GM12892 (cell line): ENCODE measurements around the gene ANKRD17.
"Not testable (repeated sequence)": the region's sequence is repeated elsewhere in the genome, so short reads cannot be mapped to it uniquely, and the experiment has no call there.

Experiments used
- DNase-seq: peaks from one replicate; pipeline ENCODE4 v3.0.0; 2011; ENCODE audit not compliant: insufficient read length
- FAIRE-seq: peaks from 2 replicates; lab custom pipeline; 2011; peaks lifted over from hg19 to GRCh38; lab: Jason Lieb, UNC
- POLR2A ChIP-seq: IDR thresholded peaks from 2 replicates; pipeline ENCODE4 v1.6.1; 2011; ENCODE audit warnings: low read depth, low read length, control low read depth
- POLR2AphosphoS5 ChIP-seq: IDR thresholded peaks from 2 replicates; pipeline ENCODE4 v1.6.1; 2011; ENCODE audit warnings: low read depth, low read length, control low read depth
- TAF1 ChIP-seq: IDR thresholded peaks from 2 replicates; pipeline ENCODE4 v1.6.1; 2011; ENCODE audit warnings: low read depth, mild to moderate bottlenecking, control low read depth, low read length, borderline replicate concordance

ANKRD17 gene

DNA sequence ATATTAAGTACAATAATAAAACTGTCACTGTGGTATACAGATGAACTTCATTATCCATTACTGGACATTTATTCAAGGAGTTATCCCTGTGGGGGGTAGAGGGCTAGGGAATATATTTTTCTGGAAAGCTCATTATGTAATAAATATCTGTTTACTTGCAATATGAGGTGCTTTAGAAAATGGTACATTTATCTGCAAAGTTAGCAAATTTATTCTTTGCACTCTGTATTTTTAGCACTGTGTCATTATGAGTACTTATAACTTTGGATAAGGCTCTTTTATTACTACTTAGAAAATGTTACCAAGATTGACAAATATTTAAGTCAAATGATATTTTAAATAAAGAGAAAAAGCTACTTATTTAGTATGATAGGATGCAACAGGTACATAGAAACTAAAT lies 37.8 kb downstream of the ANKRD17 start:
- DNase-seq (no peak), FAIRE-seq (peak; percentile 5)
- TF ChIP-seq POLR2AphosphoS5: no peak
- TF ChIP-seq POLR2A: no peak
- no peak for TF ChIP-seq TAF1

DNA sequence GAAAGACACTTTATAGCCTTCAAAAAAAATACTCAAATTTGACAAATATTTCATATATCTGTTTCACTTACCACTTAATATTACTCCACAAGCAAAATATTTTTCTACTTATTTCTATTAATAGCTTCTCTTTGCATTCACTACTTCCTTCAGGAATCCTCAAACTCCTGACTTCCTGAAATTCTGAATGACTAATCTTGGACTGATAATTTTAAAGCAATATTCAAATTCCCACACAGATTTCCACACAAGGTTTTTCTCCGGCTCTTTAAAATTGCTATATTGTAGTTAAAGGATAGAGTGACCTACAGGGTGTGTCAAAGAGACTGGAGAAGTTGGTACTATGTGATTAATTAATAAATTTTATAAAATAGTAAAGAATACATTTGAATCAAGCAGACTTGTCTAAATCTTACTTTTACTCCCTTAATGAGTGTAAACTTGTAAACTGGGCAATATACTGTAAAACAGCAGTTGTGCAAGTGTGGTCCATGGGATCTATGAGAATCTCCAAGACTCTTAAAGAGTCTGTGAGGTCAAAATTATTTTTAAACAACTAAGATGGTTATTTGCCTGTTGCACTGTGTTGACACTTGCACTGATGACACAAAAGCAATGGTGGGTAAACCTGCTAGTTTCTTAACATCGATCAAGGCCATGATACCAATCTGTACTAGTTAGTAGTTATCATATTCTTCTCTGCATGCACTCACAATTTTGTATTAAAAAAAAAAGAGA lies 44.5 kb downstream of the ANKRD17 start:
- FAIRE-seq: no peak
- no peak for DNase-seq
- TF ChIP-seq POLR2AphosphoS5: no peak
- no peak for TF ChIP-seq TAF1
- TF ChIP-seq POLR2A: no peak

DNA sequence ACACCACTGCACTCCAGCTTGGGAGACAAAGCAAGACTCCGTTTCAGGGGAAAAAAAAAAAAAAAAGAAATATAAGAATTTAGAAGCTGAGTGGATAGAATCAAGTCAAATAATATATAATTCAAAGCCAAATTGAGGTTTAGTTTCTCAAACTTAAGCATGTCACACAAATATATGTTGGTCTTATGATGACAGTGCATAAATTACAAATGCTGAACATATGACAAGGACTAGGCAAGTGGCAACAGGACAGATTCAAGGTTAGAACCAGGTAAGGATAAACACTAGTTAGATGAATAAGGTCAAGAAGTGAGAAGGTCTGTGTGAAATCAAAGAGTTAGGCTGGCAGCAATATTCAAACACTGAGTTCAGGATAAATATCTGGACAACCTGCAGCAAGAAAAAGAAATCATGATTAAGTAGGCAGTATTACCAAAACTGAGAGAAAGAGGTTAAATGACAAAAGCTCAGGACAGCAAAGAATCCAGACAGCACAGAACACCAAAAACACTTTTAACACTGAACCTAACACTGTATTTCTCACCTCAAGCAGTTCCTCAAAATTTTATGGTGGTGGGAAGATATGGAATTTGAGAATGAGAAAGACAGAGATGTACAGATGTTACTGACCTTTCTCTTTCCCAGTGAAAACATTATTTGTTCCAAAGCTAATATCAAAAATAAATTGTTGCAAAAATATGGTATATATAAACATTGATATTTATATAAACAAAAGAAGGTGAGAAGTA lies 45.4 kb downstream of the ANKRD17 start:
- FAIRE-seq: no peak

DNA sequence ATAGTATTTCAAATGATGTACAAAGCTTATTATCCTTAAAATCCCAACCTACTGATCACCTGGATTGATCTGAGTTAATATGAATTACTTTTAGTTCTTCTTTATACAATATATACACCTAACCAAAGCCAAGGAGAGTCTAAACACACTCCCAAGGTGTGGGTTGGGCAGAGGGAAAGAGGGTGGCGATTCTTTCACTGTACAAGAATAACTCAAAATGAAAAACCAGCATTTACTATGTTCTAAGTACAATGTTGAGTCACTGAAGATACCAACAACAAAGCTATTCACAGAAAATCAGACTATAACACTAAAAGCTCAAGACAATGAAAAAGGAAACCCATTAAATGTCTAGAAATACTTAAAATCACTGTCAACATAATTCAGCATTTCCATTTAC lies 46.6 kb downstream of the ANKRD17 start:
- FAIRE-seq: no peak

More for the DNA sequence above, 45.4 kb downstream of the ANKRD17 start:
- TF ChIP-seq POLR2A (no peak), POLR2AphosphoS5 (no peak), TAF1 (no peak)
- DNase-seq: no peak

DNA sequence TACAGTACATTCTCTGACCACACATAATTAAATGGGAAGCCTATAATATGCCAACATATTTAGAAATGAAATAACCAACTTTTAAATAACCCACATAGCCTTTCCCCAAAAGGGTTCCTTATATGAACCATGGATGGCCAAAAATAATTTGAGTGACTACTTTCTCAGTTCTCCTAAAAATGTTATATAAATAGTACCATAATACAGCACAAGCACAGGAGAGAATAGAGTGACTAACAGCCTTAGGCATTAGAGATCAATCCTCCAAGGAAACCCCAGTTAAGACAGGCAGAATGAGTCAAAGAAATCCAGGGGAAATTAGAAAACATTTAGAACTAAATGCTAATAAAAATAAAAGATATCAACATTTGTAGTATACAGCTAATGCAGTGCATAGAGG lies 50.2 kb downstream of the ANKRD17 start:
- DNase-seq: no peak
- no peak for FAIRE-seq
- no peak for TF ChIP-seq POLR2A
- no peak for TF ChIP-seq POLR2AphosphoS5
- TF ChIP-seq TAF1: no peak

More for the DNA sequence above, 46.6 kb downstream of the ANKRD17 start:
- DNase-seq: no peak
- TF ChIP-seq POLR2AphosphoS5 (no peak), POLR2A (no peak), TAF1 (no peak)

DNA sequence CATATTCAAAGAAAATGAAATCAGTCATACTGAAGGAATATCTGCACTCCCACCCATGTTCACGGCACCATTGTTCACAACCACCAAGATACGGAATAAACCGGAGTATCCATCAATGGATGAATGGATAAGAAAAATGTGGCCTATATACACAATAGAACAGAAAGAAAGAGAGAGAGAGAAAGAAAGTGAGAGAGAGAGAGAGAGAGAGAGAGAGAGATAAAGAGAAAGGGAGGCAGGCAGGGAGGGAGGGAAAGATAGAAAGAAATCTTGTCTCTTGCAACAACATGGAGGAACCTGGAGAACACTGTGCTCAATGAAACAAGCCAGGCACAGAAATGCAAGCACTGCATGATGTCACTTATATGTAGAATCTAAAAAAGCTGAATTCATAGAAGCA lies 52.4 kb downstream of the ANKRD17 start:
- FAIRE-seq: peak; percentile 14

DNA sequence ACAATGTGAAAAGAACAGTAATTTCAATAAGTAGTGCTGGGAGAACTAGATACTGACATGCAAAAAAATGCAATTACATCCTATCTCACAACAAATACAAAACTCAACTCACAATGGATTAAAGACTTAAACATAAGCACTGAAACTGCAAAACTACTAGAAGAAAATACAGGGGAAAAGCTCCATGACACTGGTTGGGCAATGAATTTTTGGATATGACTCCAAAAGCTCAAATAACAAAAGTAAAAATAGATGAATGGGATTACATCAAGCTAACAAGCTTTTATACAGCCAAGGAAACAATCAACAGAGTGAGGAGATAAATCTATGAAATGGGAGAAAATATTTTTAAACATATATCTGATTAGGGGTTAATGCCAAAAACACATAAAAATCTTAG lies 53.1 kb downstream of the ANKRD17 start:
- DNase-seq (no peak), FAIRE-seq (no peak)
- TF ChIP-seq POLR2A: no peak
- TF ChIP-seq POLR2AphosphoS5: no peak
- TF ChIP-seq TAF1: no peak

More for the DNA sequence above, 52.4 kb downstream of the ANKRD17 start:
- no peak for DNase-seq
- no peak for TF ChIP-seq TAF1

DNA sequence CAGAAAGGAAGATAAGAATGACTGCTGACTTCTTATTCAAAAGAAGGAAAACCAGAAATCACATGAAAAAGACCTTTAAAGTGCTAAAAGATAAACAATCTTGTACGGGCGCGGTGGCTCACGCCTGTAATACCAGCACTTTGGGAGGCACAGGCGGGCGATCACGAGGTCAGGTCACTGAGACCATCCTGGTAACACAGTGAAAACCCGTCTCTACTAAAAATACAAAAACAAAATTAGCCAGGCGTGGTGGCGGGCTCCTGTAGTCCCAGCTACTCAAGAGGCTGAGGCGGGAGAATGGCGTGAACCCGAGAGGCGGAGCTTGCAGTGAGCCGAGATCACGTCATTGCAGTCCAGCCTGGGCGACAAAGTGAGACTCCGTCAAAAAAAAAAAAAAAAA lies 54.6 kb downstream of the ANKRD17 start:
- FAIRE-seq, DNase-seq: not testable (repeated sequence)

DNA sequence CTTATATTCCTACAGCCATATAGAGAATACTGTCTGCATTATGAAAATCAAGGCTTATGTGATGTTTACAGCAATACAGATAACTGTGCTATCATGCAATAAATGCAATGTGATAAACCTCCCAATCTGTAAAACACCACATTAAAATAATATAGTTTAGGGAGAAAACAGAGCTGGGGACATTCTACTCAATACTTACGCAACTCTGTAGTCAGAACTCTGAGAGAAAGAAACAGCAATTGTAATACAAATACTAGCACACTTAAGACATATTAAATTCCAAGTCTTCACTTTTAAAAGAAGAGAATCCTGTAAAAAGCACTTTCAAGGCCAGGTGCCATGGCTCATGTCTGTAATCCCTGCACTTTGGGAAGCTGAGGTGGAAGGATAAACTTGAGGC lies 61.4 kb downstream of the ANKRD17 start:
- TF ChIP-seq TAF1 (no peak), POLR2A (no peak), POLR2AphosphoS5 (no peak)
- DNase-seq (no peak), FAIRE-seq (no peak)

DNA sequence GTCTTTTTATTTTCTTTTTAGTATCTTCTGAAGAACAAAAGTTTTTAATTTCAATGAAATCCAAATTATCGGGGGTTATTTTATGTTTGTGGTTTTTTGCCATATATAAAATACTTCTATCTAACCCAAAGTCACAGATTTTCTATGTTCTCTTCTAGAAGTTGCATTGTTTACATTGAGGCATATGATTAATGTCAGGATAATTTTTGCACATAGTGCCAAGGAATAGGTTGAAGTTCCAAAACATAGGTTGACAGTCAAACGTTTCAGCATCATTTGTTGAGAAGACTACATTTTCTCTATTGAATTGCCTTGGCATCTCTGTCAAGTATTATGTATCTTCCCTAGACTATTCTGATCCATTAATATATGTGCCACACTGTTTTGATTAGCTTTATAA lies 64.5 kb downstream of the ANKRD17 start:
- TF ChIP-seq POLR2AphosphoS5: no peak
- TF ChIP-seq TAF1: no peak
- no peak for TF ChIP-seq POLR2A
- FAIRE-seq (peak; percentile 70), DNase-seq (no peak)

DNA sequence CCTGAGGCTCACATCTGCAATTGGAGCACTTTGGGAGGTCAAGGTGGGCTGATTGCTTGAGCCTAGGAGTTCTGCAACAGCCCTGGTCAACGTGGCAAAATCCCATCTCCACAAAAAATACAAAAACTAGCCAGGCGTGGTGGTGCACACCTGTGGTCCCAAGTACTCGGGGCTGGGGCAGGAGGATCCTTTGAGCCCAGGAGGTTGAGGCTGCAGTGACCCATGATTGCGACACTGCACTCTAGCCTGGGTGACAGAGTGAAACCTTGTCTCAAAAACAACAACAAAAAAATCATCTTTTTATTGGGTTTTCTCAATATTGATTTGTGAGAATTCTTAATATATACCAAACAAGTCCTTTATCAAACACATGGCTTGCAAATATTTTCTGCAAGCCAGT lies 64.9 kb downstream of the ANKRD17 start:
- DNase-seq (no peak), FAIRE-seq (peak; percentile 84)
- TF ChIP-seq POLR2A (no peak), TAF1 (no peak), POLR2AphosphoS5 (no peak)

DNA sequence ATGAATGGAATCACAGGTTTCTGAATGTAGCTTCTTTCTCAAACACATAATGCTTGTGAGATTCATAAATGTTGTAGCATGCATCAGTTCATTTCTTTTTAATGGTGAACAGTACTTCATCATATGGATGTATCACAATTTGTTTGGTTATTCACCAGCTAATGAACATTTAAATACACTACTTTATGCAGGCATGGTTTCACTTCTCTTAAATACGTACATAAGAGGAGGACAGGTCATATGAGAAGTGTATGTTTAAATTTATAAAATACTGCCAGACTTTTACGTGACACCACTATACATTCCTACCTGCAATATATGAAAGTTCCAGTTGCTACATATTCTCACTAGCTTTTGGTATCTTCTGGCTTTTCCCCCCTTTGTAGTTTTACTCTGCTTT lies 65.4 kb downstream of the ANKRD17 start:
- TF ChIP-seq POLR2A (no peak), TAF1 (no peak), POLR2AphosphoS5 (no peak)
- FAIRE-seq (peak; percentile 71), DNase-seq (no peak)

DNA sequence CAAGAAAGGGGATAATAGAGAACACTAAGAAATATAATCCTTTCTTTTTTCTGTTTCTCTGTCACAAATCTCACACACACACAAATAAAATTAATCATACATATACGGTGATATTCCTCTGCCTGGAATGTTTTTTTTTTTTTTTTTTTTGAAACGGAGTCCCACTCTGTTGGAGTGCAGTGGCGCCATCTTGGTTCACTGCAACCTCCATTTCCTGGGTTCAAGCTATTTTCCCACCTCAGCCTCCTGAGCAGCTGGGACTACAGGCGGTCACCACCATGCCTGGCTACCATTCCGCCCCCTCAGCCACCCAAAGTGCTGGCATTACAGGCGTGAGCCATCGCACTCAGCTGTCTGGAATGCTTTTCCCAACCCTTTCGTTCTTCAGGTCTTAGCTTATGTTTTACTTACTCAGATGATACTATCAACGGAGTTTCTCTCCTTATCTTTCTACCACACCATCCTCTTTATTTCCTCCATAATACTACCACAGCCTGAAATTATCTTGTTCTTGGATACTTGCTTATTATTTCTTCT lies 69.3 kb downstream of the ANKRD17 start:
- no peak for TF ChIP-seq TAF1
- no peak for TF ChIP-seq POLR2AphosphoS5
- no peak for TF ChIP-seq POLR2A
- DNase-seq: no peak
- no peak for FAIRE-seq
